PC-9 (cell line): Measurements from ENCODE around the gene RFPL4AL1.

ENCODE experiments used
- EZH2 ChIP-seq: fragments of 200-600 bp; sonication (generic); IDR thresholded peaks from 2 replicates; pipeline ENCODE4 v1.8.0; 2017; ENCODE audit warnings: antibody characterized with exemption, low read depth
- TF ChIP-seq, protein P1 (sequence below): fragments of 200-600 bp; sonication (generic); conservative IDR thresholded peaks from 2 replicates; pipeline ENCODE4 v1.6.1; 2017; ENCODE audit warnings: mixed run types, antibody characterized with exemption, mild to moderate bottlenecking, moderate library complexity

DNA sequence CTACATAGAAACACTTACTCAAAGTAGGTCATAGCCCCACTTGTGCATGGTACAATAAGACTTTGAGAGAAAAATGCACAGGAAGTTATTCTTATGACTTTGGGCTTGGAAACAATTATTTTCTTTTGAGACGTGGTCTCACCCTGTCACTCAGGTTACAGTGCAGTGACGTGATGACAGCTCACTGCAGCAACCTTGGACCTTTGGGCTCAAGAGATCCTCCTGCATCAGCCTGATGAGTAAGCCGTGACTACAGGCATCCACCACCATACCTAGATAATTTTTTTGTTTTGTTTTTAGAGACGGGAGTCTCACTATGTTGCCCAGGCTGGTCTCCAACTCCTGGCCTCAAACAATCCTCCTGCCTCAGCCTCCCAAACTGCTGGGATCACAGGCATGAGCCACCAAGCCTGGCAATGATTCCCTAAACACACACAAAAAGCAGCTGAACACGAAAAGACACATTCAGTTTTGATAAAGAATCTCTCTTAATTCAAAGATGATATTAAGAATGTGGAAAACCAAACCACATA lies 48.6 kb upstream of the RFPL4AL1 start:
- TF ChIP-seq, protein P1, sequence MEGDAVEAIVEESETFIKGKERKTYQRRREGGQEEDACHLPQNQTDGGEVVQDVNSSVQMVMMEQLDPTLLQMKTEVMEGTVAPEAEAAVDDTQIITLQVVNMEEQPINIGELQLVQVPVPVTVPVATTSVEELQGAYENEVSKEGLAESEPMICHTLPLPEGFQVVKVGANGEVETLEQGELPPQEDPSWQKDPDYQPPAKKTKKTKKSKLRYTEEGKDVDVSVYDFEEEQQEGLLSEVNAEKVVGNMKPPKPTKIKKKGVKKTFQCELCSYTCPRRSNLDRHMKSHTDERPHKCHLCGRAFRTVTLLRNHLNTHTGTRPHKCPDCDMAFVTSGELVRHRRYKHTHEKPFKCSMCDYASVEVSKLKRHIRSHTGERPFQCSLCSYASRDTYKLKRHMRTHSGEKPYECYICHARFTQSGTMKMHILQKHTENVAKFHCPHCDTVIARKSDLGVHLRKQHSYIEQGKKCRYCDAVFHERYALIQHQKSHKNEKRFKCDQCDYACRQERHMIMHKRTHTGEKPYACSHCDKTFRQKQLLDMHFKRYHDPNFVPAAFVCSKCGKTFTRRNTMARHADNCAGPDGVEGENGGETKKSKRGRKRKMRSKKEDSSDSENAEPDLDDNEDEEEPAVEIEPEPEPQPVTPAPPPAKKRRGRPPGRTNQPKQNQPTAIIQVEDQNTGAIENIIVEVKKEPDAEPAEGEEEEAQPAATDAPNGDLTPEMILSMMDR, result no peak
- no peak for TF ChIP-seq EZH2
